Lung (tissue), 12 donors: ENCODE measurements around the gene PCGF3. TPM values are rescaled to one million over a fixed set of nuclear protein-coding genes. Genes with fewer than 3 reads are reported as not detected.

Experiments
- ATAC-seq: fragments of 200-7000 bp; cut with Tn5 transposase; one replicate; pipeline ENCODE4 v1.9.1; 2020; ENCODE audit warnings: moderate number of reproducible peaks; ENCODE audit not compliant: insufficient read depth, low FRiP score
- DNase-seq, 3 donors: peaks; one replicate each; pipeline ENCODE4 v3.0.0-alpha.2; 2013 to 2017
- H3K27ac ChIP-seq, 2 donors: one replicate each; pipeline ENCODE4 v1.5.1; 2013; ENCODE audit warnings: mild to moderate bottlenecking in 2 of 2, moderate library complexity in 2 of 2, control low read depth in 1 of 2, inconsistent platforms in 1 of 2, low read depth in 1 of 2, low read length in 1 of 2
- H3K27me3 ChIP-seq, 3 donors: one replicate each; pipeline ENCODE4 v1.5.1; 2013; ENCODE audit warnings: low read length in 2 of 3; ENCODE audit not compliant: control insufficient read depth in 3 of 3, insufficient read depth in 3 of 3
- H3K36me3 ChIP-seq, 4 donors: one replicate each; pipeline ENCODE4 v1.5.1; 2013; ENCODE audit warnings: low read length in 4 of 4, mild to moderate bottlenecking in 1 of 4, moderate library complexity in 1 of 4; ENCODE audit not compliant: control insufficient read depth in 4 of 4, insufficient read depth in 4 of 4
- H3K4me1 ChIP-seq, 5 donors: one replicate each; pipeline ENCODE4 v1.5.1; 2013; ENCODE audit warnings: low read length in 5 of 5, mild to moderate bottlenecking in 2 of 5, moderate library complexity in 1 of 5; ENCODE audit not compliant: control insufficient read depth in 5 of 5, insufficient read depth in 5 of 5
- H3K4me3 ChIP-seq: one replicate; pipeline ENCODE4 v1.5.1; 2013; ENCODE audit warnings: mild to moderate bottlenecking, control low read depth, moderate library complexity
- H3K9ac ChIP-seq, 2 donors: one replicate each; pipeline ENCODE4 v1.5.1; 2013; ENCODE audit warnings: low read length in 2 of 2, control low read depth in 1 of 2; ENCODE audit not compliant: insufficient read depth in 1 of 2
- H3K9me3 ChIP-seq, 4 donors: one replicate each; pipeline ENCODE4 v1.5.1; 2013; ENCODE audit warnings: low read length in 3 of 4, mild to moderate bottlenecking in 1 of 4, moderate library complexity in 1 of 4; ENCODE audit not compliant: control insufficient read depth in 4 of 4, insufficient read depth in 3 of 4
- CTCF ChIP-seq: IDR thresholded peaks from 2 replicates; pipeline ENCODE4 v1.5.1; 2012; ENCODE audit warnings: mild to moderate bottlenecking; ENCODE audit errors: control extremely low read depth, extremely low read depth
- WGBS, 2 donors: extraction: QIAGEN DNeasy Blood & Tissue Kit; methylation state at CpG; one replicate each; pipeline ENCODE4 v1.1.7; 2013; 5-methylcytosine and 5-hydroxymethylcytosine counted together
- polyA plus RNA-seq, 2 donors: library from polyadenylated mRNA; stranded (reverse); fragments of 200-250 nt; gene quantifications; one replicate each; pipeline ENCODE4 v1.2.1, GENCODE V29; 2013
- total RNA-seq, 2 donors: library from RNA; depleted of rRNA in 1 of 2; stranded (reverse); fragments of >200 nt in 1 of 2; gene quantifications; one replicate each; pipeline ENCODE4 v1.2.1, GENCODE V29; 2014 to 2021
- donor health status: control.
- donor health status: control.
- donor health status: Bipolar disorder and iron deficiency.
- donor health status: healthy.
- donor health status: DM: yes; HTN: yes; CAD: no.

Gene PCGF3
- total and polyA plus RNA-seq, 4 donors, result 29.3 to 66.8 (median 43.3) TPM

GRCh38 chr4:732486-732885, 26.9 kb downstream of the PCGF3 start:
- H3K4me1 ChIP-seq, result no peaks in the 10 kb centered on the region
- peaks cover 14 to 45% (median 27%) of the 10 kb centered on the region in 4 donors for H3K36me3 ChIP-seq
- no peak for DNase-seq
- H3K9me3 ChIP-seq, result peaks cover 0 to 3% (median 0%) of the 10 kb centered on the region in 4 donors
- no peak for TF ChIP-seq CTCF
- H3K4me3 ChIP-seq, result no peak overlapping the region
- ATAC-seq, result no peak
- no peak overlapping the region for H3K9ac ChIP-seq
- WGBS, 2 donors, result 94% methylated on average over 20 of the region's 20 CpGs
- H3K27me3 ChIP-seq, result no peaks in the 10 kb centered on the region
- no peak overlapping the region for H3K27ac ChIP-seq

GRCh38 chr4:732911-733630, 27.4 kb downstream of the PCGF3 start:
- Histone ChIP-seq H3K27me3 (no peaks in the 10 kb centered on the region), H3K36me3 (peaks cover 15 to 47% (median 29%) of the 10 kb centered on the region in 4 donors), H3K9ac (no peak overlapping the region), H3K27ac (no peak overlapping the region), H3K4me1 (no peaks in the 10 kb centered on the region), H3K9me3 (peaks cover 0 to 3% (median 0%) of the 10 kb centered on the region in 4 donors), H3K4me3 (no peak overlapping the region)
- no peak for TF ChIP-seq CTCF
- ATAC-seq (no peak), DNase-seq (no peak)
- 86% methylated on average over 32 of the region's 32 CpGs for WGBS, 2 donors

GRCh38 chr4:733631-733980, 28.0 kb downstream of the PCGF3 start:
- Histone ChIP-seq H3K4me1 (no peaks in the 10 kb centered on the region), H3K36me3 (peaks cover 15 to 49% (median 29%) of the 10 kb centered on the region in 4 donors), H3K27ac (no peak overlapping the region), H3K9ac (no peak overlapping the region), H3K27me3 (no peaks in the 10 kb centered on the region), H3K9me3 (peaks cover 0 to 3% (median 0%) of the 10 kb centered on the region in 4 donors), H3K4me3 (no peak overlapping the region)
- no peak for TF ChIP-seq CTCF
- no peak for DNase-seq
- 95% methylated on average over 18 of the region's 18 CpGs for WGBS, 2 donors
- ATAC-seq, result no peak
